T-helper 2 cell treated with Interferon-gamma antibody and Interleukin-4, amounts not matched to agents 5 μg/mL and 100 μg/mL, for 36 hours (primary cell): ENCODE data around the gene SLC16A1.
"Not testable (repeated sequence)": the region's sequence is repeated elsewhere in the genome, so short reads cannot be mapped to it uniquely, and the experiment has no call there.

Experiments
- DNase-seq: peaks from one replicate; pipeline ENCODE4 v3.0.0; 2021; ENCODE audit warnings: low spot score
- H3K27ac Mint-ChIP-seq: one replicate; pipeline ENCODE4 v1.8.0; 2021; ENCODE audit warnings: mild to moderate bottlenecking, mixed read lengths
- H3K27me3 Mint-ChIP-seq: one replicate; pipeline ENCODE4 v1.8.0; 2021; ENCODE audit warnings: low read depth, mixed read lengths
- H3K36me3 Mint-ChIP-seq: one replicate; pipeline ENCODE4 v1.8.0; 2021; ENCODE audit warnings: low read depth, mixed read lengths
- H3K4me1 Mint-ChIP-seq: one replicate; pipeline ENCODE4 v1.8.0; 2021; ENCODE audit warnings: low read depth, mixed read lengths
- H3K4me3 Mint-ChIP-seq: one replicate; pipeline ENCODE4 v1.8.0; 2022; ENCODE audit warnings: mild to moderate bottlenecking, moderate library complexity, mixed read lengths
- H3K9me3 Mint-ChIP-seq: one replicate; pipeline ENCODE4 v1.8.0; 2021; ENCODE audit warnings: mixed read lengths

SLC16A1 gene

GRCh38 chr1:112983537-112984131 is 27.6 kb upstream of the SLC16A1 start:
- no peak overlapping the region for H3K27ac Mint-ChIP-seq

GRCh38 chr1:112982853-112983536 is 27.0 kb upstream of the SLC16A1 start:
- no peak for DNase-seq

More at GRCh38 chr1:112983537-112984131, 27.6 kb upstream of the SLC16A1 start:
- H3K36me3 Mint-ChIP-seq, result peaks cover 5% of the 10 kb centered on the region
- DNase-seq, result no peak
- H3K4me1 Mint-ChIP-seq, result no peaks in the 10 kb centered on the region
- H3K9me3 Mint-ChIP-seq, result no peaks in the 10 kb centered on the region
- no peak overlapping the region for H3K4me3 Mint-ChIP-seq
- H3K27me3 Mint-ChIP-seq, result no peaks in the 10 kb centered on the region

DNA sequence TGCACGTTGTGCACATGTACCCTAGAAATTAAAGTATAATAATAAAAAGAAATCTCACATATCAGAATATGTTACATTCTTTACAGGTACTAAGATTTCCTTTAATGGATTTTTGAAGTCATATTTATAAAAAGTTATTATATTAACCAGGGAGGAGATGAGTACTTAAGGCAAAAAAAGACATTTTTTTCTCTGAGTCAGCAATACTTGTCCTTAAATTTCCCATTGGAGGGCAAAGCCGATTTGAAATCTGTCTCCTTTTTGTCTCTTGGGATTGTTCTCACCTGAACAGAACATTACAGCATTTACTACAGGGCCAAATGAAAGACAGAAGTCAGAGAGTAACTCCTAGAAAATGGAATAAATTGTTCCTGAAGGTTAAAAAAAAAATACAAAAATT is 26.3 kb upstream of the SLC16A1 start:
- no peaks in the 10 kb centered on the region for H3K4me1 Mint-ChIP-seq
- H3K9me3 Mint-ChIP-seq, result no peaks in the 10 kb centered on the region
- H3K36me3 Mint-ChIP-seq, result peaks cover 4% of the 10 kb centered on the region
- no peaks in the 10 kb centered on the region for H3K27me3 Mint-ChIP-seq
- no peak for DNase-seq
- no peak overlapping the region for H3K4me3 Mint-ChIP-seq
- no peak overlapping the region for H3K27ac Mint-ChIP-seq

More at GRCh38 chr1:112982853-112983536, 27.0 kb upstream of the SLC16A1 start:
- H3K9me3 Mint-ChIP-seq, result no peaks in the 10 kb centered on the region
- H3K27me3 Mint-ChIP-seq, result no peaks in the 10 kb centered on the region
- H3K4me3 Mint-ChIP-seq, result no peak overlapping the region
- H3K4me1 Mint-ChIP-seq, result no peaks in the 10 kb centered on the region
- no peak overlapping the region for H3K27ac Mint-ChIP-seq
- H3K36me3 Mint-ChIP-seq, result peaks cover 5% of the 10 kb centered on the region

- H3K27me3 Mint-ChIP-seq, DNase-seq, H3K4me3 Mint-ChIP-seq, H3K9me3 Mint-ChIP-seq, H3K36me3 Mint-ChIP-seq, H3K27ac Mint-ChIP-seq, H3K4me1 Mint-ChIP-seq: not testable (repeated sequence)
These were observed 25.8 kb upstream of the SLC16A1 start for GRCh38 chr1:112981834-112982233.

- no peak overlapping the region for H3K27ac Mint-ChIP-seq
- H3K4me3 Mint-ChIP-seq, result no peak overlapping the region
- H3K36me3 Mint-ChIP-seq, result peaks cover 2% of the 10 kb centered on the region
- no peaks in the 10 kb centered on the region for H3K27me3 Mint-ChIP-seq
- DNase-seq, result no peak
- no peaks in the 10 kb centered on the region for H3K9me3 Mint-ChIP-seq
- no peaks in the 10 kb centered on the region for H3K4me1 Mint-ChIP-seq
These were observed 25.4 kb upstream of the SLC16A1 start for GRCh38 chr1:112981426-112981825.

- DNase-seq, result no peak
- Mint-ChIP-seq H3K9me3 (no peaks in the 10 kb centered on the region), H3K36me3 (peaks cover 14% of the 10 kb centered on the region), H3K4me1 (no peaks in the 10 kb centered on the region), H3K4me3 (no peak overlapping the region), H3K27me3 (no peaks in the 10 kb centered on the region), H3K27ac (no peak overlapping the region)
These were observed 19.3 kb upstream of the SLC16A1 start for GRCh38 chr1:112975336-112975735.

DNA sequence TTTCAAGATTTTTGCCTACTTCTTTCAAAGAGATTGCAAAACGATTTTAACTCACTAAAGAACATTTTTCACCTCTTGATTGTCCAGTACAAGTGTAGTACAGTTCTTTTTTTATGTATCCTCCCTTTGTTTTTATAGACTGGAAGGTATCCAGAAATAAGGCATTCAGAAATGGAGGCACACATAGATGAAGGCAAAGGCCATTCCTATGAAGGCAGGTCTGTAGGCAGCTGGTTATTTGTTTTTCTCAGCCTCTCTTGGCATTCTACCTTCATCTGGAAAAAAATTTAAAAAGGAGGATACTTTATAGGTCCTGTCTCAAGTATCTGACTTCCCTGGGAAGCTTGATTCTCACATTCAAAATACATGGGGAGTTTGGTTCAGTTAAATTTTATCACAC is 18.6 kb upstream of the SLC16A1 start:
- no peaks in the 10 kb centered on the region for H3K4me1 Mint-ChIP-seq
- H3K27me3 Mint-ChIP-seq, result no peaks in the 10 kb centered on the region

DNA sequence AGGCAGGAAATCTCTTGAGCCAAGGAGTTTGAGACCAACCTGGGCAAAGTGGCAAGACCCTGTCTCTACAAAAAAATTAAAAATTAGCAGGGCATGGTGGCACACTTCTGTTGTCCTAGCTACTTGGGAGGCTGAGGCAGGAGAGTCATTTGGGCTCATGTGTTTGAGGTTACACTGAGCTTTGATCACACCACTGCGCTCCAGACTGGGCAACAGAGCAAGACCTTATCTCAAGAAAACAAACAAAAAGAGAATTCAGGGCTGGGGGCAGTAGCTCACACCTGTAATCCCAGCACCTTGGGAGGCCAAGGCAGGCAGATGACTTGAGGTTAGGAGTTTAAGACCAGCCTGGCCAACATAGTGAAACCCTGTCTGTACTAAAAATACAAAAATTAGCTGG is 17.8 kb upstream of the SLC16A1 start:
- Mint-ChIP-seq H3K4me3 (no peak overlapping the region), H3K36me3 (peaks cover 16% of the 10 kb centered on the region), H3K27ac (no peak overlapping the region), H3K9me3 (no peaks in the 10 kb centered on the region), H3K4me1 (no peaks in the 10 kb centered on the region), H3K27me3 (no peaks in the 10 kb centered on the region)
- DNase-seq, result no peak

More for the DNA sequence above, 18.6 kb upstream of the SLC16A1 start:
- no peak overlapping the region for H3K4me3 Mint-ChIP-seq
- H3K36me3 Mint-ChIP-seq, result peaks cover 16% of the 10 kb centered on the region
- no peak for DNase-seq
- H3K27ac Mint-ChIP-seq, result no peak overlapping the region
- H3K9me3 Mint-ChIP-seq, result no peaks in the 10 kb centered on the region

DNA sequence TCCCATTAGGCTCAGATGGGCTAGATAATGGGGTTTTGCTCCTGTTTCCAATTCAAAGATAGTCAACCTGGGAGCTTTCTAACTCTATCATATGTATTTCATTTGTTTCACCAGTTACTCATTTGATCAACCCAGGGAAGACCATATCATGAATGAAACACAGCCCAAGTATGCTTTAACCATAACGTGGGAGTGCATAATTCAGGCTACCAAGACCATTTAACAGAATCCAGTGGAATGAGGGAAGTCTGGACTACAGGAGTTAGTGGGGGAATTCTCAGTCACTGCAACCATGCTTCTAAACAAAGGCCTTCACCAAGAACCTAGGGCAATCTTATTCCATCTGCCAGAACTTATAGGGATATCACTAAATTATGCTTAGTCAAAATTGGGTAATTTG is 15.0 kb upstream of the SLC16A1 start:
- Mint-ChIP-seq H3K9me3 (no peaks in the 10 kb centered on the region), H3K27ac (no peak overlapping the region), H3K27me3 (no peaks in the 10 kb centered on the region), H3K4me3 (no peak overlapping the region), H3K4me1 (peaks cover 2% of the 10 kb centered on the region), H3K36me3 (peaks cover 31% of the 10 kb centered on the region)
- no peak for DNase-seq

DNA sequence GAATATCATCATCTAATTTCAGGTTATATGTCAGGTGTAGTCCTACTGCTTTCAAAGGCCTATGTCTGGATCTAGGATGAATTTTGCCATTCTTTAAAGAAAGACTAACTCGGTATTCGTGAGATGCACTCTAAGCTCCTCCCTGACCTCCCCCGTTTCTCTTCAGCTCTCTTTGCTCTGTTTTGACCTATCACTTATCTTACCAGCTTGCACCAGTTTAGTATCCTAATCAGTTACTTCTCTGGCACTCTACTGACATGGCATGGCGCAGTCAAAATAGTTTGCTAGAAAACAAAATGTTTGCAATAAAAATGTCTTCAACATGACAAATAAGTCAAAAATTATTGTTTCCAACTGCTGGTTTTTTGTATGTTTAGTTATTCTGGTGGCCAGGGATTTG is 8.4 kb upstream of the SLC16A1 start:
- Mint-ChIP-seq H3K9me3 (no peaks in the 10 kb centered on the region), H3K4me1 (peaks cover 20% of the 10 kb centered on the region), H3K27ac (no peak overlapping the region), H3K4me3 (no peak overlapping the region), H3K27me3 (no peaks in the 10 kb centered on the region), H3K36me3 (peaks cover 55% of the 10 kb centered on the region)
- DNase-seq, result no peak

GRCh38 chr1:112961072-112961471 is 5.1 kb upstream of the SLC16A1 start:
- Mint-ChIP-seq H3K36me3 (peaks cover 46% of the 10 kb centered on the region), H3K27ac (no peak overlapping the region), H3K4me3 (no peak overlapping the region), H3K4me1 (peaks cover 24% of the 10 kb centered on the region), H3K27me3 (no peaks in the 10 kb centered on the region), H3K9me3 (no peaks in the 10 kb centered on the region)
- DNase-seq, result no peak

DNA sequence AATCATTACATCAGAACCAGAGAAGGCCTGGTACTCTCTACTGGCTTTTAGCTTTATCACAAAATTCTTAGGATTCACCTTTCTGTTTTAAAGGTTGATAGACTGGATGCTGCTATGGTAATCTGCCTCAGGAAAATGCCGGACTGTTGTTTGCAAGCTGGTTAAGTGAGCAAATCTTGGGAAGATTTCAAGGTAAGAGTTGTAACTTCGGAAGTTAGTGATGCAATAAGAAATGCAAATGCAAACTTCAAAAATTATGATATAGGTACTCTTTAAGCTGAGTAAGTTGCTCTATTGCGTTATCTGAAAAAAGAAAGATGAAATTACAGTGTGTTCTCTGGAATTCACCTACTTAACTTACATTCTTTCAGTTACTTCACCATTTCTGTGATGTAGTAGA is 4.4 kb upstream of the SLC16A1 start:
- Mint-ChIP-seq H3K36me3 (peaks cover 42% of the 10 kb centered on the region), H3K9me3 (no peaks in the 10 kb centered on the region), H3K4me1 (peaks cover 24% of the 10 kb centered on the region), H3K4me3 (no peak overlapping the region), H3K27ac (no peak overlapping the region), H3K27me3 (no peaks in the 10 kb centered on the region)
- no peak for DNase-seq

DNA sequence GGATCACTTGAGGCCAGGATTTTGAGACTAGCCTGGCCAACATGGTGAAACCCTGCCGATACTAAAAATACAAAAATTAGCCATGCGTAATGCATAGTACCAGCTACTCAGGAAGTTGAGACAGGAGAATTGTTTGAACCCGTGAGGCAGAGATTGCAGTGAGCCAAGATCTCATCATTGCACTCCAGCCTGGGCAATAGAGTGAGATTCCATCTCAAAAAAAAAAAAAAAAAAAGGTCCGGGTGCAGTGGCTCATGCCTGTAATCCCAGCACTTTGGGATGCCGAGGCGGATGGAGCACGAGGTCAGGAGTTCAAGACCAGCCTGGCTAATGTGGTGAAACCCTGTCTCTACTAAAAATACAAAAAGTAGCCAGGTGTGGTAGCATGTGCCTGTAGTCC is 2.2 kb upstream of the SLC16A1 start:
- not testable (repeated sequence) for H3K27ac Mint-ChIP-seq, H3K9me3 Mint-ChIP-seq, DNase-seq, H3K27me3 Mint-ChIP-seq
- Mint-ChIP-seq H3K4me1 (peaks cover 40% of the 10 kb centered on the region), H3K36me3 (peaks cover 39% of the 10 kb centered on the region), H3K4me3 (peak overlapping the region; percentile 84)

DNA sequence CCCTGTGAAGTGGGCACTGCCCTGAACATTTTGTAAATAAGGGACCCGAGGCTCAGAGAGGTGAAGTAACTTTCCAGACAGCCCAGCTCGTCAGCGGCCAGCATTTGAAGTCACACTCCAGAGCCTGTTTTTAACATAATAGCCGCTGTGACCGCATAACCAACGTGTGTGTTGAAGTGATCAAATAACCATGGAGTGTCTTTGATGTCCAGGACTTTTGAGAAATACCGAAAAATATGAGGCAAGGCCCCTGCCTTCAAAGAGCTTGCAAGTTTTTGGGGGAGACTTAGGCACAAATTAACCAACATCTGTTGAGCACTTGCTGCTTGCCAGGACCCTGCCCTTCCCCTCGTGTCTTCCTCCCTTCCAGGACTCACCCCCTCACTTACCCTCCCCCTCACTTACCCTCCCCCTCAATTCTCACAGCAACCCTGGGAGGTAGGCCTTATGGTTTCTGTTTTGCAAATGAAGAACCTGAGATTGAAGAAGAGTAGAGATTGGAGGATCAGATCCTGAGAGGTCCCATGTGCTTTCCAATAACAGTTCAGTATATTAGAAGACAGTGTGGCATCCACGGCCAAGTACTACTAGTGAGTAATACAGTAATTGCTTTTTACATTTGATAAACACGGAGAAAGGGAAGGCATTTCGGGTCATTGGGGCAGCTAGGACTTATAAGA is 1.3 kb upstream of the SLC16A1 start:
- peak overlapping the region; percentile 99 for H3K27ac Mint-ChIP-seq
- no peaks in the 10 kb centered on the region for H3K9me3 Mint-ChIP-seq
- H3K4me1 Mint-ChIP-seq, result peaks cover 45% of the 10 kb centered on the region
- H3K27me3 Mint-ChIP-seq, result no peaks in the 10 kb centered on the region
- DNase-seq, result peak; percentile 44
- H3K4me3 Mint-ChIP-seq, result peak overlapping the region; percentile 84
- H3K36me3 Mint-ChIP-seq, result peaks cover 35% of the 10 kb centered on the region
